ENCODE measurements around the gene CALU. TPM values are rescaled to one million over a fixed set of nuclear protein-coding genes. Genes with fewer than 3 reads are reported as not detected.

CALU gene
- total RNA-seq, 2 donors from 2014 or later, result 36.3 to 45.8 TPM

DNA sequence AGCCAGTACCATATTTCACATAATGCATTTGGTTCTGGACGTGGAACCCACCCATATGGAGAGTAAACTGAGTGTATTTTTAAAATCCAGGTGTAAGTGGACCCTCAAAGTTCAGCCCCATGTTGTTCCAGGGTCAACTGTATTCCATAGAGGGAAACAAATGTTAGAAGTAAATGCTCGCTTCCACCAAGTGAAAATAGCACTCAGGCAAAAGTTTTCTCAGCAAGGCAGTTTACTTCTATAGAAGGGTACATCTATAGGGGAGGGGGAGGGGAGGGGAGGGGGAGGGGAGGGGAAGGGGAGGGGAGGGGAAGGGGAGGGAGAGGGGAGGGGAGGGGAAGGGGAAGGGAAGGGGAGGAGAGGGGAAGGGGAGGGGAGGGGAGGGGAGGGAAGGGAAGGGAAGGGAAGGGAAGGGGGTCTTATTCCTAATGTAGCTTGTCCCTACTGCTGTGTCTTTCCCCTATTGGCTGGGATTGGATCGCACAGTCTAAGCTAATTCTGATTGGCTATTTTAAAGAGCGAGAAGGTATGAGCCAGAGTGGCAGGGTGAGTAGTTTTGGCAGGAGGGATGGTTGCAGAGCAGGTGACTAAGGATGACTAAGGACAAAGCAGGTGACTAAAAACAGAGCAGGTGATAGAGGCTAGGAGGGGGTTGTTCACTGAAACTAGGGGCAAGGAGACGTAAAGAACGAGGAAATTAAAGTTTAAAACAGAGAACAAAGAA is 37.9 kb upstream of the CALU start:
- Histone ChIP-seq H3K4me1 (peaks cover 6% of the 10 kb centered on the region), H3K4me3 (no peak overlapping the region), H3K36me3 (replicated peaks in 1 of 2; ENCODE audit: insufficient read depth in 1 of 2, low read depth in 2 of 2) (no peaks in the 10 kb centered on the region), H3K27ac (no peak overlapping the region), H3K9me3 (no peaks in the 10 kb centered on the region), H3K27me3 (peaks cover 0 to 12% of the 10 kb centered on the region in 2 donors)
- DNase-seq (no peak), ATAC-seq (no peak)
- WGBS, 2 donors, result 68 to 70% methylated on average over 6 of the region's 6 CpGs
- intact Hi-C loops (cut with DNase I), result no loop called here
- TF ChIP-seq, protein P1, sequence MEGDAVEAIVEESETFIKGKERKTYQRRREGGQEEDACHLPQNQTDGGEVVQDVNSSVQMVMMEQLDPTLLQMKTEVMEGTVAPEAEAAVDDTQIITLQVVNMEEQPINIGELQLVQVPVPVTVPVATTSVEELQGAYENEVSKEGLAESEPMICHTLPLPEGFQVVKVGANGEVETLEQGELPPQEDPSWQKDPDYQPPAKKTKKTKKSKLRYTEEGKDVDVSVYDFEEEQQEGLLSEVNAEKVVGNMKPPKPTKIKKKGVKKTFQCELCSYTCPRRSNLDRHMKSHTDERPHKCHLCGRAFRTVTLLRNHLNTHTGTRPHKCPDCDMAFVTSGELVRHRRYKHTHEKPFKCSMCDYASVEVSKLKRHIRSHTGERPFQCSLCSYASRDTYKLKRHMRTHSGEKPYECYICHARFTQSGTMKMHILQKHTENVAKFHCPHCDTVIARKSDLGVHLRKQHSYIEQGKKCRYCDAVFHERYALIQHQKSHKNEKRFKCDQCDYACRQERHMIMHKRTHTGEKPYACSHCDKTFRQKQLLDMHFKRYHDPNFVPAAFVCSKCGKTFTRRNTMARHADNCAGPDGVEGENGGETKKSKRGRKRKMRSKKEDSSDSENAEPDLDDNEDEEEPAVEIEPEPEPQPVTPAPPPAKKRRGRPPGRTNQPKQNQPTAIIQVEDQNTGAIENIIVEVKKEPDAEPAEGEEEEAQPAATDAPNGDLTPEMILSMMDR (IDR thresholded peaks at IDR 0.05), result no peak
- no peak for TF ChIP-seq POLR2A (IDR thresholded peaks at IDR 0.05)

DNA sequence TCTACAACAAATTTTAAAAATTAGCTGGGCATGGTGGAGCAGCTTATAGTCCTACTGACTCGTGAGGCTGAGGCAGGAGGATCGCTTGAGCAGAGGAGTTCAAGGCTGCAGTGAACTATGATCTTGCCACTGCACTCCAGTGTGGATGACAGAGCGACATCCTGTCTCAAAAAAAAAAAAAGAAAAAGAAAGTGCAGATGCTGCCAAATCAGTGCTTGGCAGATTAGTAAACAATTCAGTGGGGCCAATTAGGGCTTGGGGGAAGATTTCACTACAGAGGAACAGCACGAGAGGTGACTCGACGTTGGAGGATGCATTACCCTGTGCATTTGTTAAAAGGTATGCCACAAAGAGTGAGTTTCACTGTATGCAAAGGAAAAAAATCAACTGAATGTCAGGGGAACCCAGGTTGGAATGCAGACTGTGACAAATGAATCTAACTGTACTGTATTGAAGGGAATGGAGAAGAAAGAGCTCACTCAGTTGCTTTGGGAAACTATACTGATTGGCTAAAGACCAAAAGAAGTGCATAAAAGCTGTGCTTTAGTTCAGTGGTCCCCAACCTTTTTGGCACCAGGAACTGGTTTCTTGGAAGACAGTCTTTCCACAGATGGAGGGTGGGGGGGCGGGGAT is 35.4 kb upstream of the CALU start:
- H3K4me1 ChIP-seq, result no peaks in the 10 kb centered on the region
- 59 to 66% methylated on average over 7 of the region's 7 CpGs for WGBS, 2 donors
- H3K27ac ChIP-seq, result no peak overlapping the region
- TF ChIP-seq, protein P1 (IDR thresholded peaks at IDR 0.05), result no peak
- no peak for TF ChIP-seq POLR2A (IDR thresholded peaks at IDR 0.05)
- no peak for ATAC-seq
- intact Hi-C loops (cut with DNase I), result no loop called here
- no peak overlapping the region for H3K4me3 ChIP-seq
- no peaks in the 10 kb centered on the region for H3K27me3 ChIP-seq
- H3K9me3 ChIP-seq, result no peaks in the 10 kb centered on the region
- DNase-seq, result no peak
- no peaks in the 10 kb centered on the region for H3K36me3 ChIP-seq (replicated peaks in 1 of 2; ENCODE audit: insufficient read depth in 1 of 2, low read depth in 2 of 2)

DNA sequence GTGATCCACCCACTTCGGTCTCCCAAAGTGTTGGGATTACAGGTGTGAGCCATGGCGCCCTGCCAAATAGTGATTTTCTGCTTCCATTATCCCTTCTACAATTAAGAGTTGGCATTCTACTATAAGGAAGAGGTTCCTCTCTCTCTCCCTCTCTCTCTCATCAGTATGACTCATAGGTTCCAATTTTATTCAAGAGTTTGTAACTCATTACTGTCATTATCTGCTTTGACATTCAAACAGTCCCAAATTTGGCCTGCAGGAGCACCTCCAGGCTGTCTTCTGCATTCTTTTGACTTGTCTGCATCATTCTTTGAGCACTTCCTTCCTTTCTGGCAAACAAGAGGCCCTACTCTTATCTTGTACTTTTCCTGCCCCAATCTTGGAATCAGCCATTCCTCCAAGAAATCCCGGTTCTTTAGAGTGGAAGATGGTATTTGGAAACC is 33.2 kb upstream of the CALU start:
- intact Hi-C loops (cut with DNase I), result no loop called here
- TF ChIP-seq, protein P1 (IDR thresholded peaks at IDR 0.05), result no peak
- TF ChIP-seq POLR2A (IDR thresholded peaks at IDR 0.05), result no peak
- WGBS, 2 donors, result 64 to 69% methylated on average over 3 of the region's 3 CpGs

DNA sequence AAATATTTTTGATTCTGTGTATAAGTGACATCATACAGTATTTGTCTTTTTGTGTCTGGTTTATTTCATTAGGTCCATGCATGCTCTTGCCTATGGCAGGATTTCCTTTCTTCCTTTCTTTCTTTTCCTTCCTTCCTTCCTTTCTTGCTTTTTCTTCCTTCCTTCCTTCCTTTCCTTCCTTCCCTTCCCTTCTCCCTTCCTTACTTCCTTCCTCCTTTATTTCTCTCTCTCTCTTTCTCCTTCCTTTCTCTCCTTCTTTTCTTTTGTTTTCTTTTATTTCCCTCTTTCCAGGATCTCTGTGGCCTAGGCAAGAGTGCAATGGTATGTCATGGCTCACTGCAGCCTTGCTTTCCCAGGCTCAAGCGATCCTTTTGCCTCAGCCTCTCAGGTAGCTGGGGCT is 31.4 kb upstream of the CALU start:
- H3K4me1 ChIP-seq, result no peaks in the 10 kb centered on the region
- H3K27ac ChIP-seq, result no peak overlapping the region

More for the DNA sequence above, 33.2 kb upstream of the CALU start:
- ATAC-seq (no peak), DNase-seq (no peak)
- H3K4me3 ChIP-seq, result no peak overlapping the region
- H3K4me1 ChIP-seq, result no peaks in the 10 kb centered on the region
- H3K27me3 ChIP-seq, result no peaks in the 10 kb centered on the region
- H3K9me3 ChIP-seq, result no peaks in the 10 kb centered on the region
- no peak overlapping the region for H3K27ac ChIP-seq
- H3K36me3 ChIP-seq (replicated peaks in 1 of 2; ENCODE audit: insufficient read depth in 1 of 2, low read depth in 2 of 2), result no peaks in the 10 kb centered on the region

More for the DNA sequence above, 31.4 kb upstream of the CALU start:
- no peak for DNase-seq
- intact Hi-C loops (cut with DNase I), result no loop called here
- H3K4me3 ChIP-seq, result no peak overlapping the region
- ATAC-seq, result no peak
- H3K36me3 ChIP-seq (replicated peaks in 1 of 2; ENCODE audit: insufficient read depth in 1 of 2, low read depth in 2 of 2), result no peaks in the 10 kb centered on the region
- H3K27me3 ChIP-seq, result no peaks in the 10 kb centered on the region
- no peaks in the 10 kb centered on the region for H3K9me3 ChIP-seq
- 86 to 90% methylated on average over 1 of the region's 1 CpG for WGBS, 2 donors
- TF ChIP-seq, protein P1 (IDR thresholded peaks at IDR 0.05), result no peak
- TF ChIP-seq POLR2A (IDR thresholded peaks at IDR 0.05), result no peak

Measured in body of pancreas (tissue), 4 donors.